Stimulated activated CD8-positive, alpha-beta memory T cell treated with anti-CD3 and anti-CD28 coated beads, Interleukin-7, amount 100 ng/mL, for 4 hours (primary cell): ENCODE data around the gene SCN1B.

Experiments used
- DNase-seq, 2 donors: peaks; one replicate each; pipeline ENCODE4 v3.0.0-alpha.2; 2020; ENCODE audit warnings: low read depth in 2 of 2

SCN1B gene

GRCh38 chr19:35053667-35054293 is 23.5 kb downstream of the SCN1B start:
- no peak for DNase-seq

- DNase-seq = no peak
These were observed 24.4 kb downstream of the SCN1B start for GRCh38 chr19:35054626-35055025.

- DNase-seq = no peak
These were observed 25.5 kb downstream of the SCN1B start for GRCh38 chr19:35055715-35056179.

- DNase-seq = no peak
These were observed 26.3 kb downstream of the SCN1B start for GRCh38 chr19:35056513-35057063.

GRCh38 chr19:35058370-35058769 is 28.1 kb downstream of the SCN1B start:
- no peak for DNase-seq

- DNase-seq = no peak
These were observed 28.9 kb downstream of the SCN1B start for GRCh38 chr19:35059006-35059798.

- no peak for DNase-seq
These were observed 29.5 kb downstream of the SCN1B start for GRCh38 chr19:35059799-35060091.

- no peak for DNase-seq
These were observed 30.0 kb downstream of the SCN1B start for GRCh38 chr19:35060160-35060855.

- no peak for DNase-seq
These were observed 31.5 kb downstream of the SCN1B start for GRCh38 chr19:35061583-35062373.

GRCh38 chr19:35062942-35063341 is 32.7 kb downstream of the SCN1B start:
- no peak for DNase-seq

- DNase-seq = no peak
These were observed 33.9 kb downstream of the SCN1B start for GRCh38 chr19:35063940-35064818.

- DNase-seq = no peak
These were observed 35.3 kb downstream of the SCN1B start for GRCh38 chr19:35065574-35065973.

GRCh38 chr19:35066121-35066520 is 35.9 kb downstream of the SCN1B start:
- no peak for DNase-seq

- DNase-seq = peak; percentile 74 to 76
These were observed 36.7 kb downstream of the SCN1B start for GRCh38 chr19:35066691-35067563.

- DNase-seq = no peak
These were observed 38.8 kb downstream of the SCN1B start for GRCh38 chr19:35068941-35069634.

GRCh38 chr19:35069696-35070095 is 39.4 kb downstream of the SCN1B start:
- DNase-seq = no peak

- DNase-seq = no peak
These were observed 40.2 kb downstream of the SCN1B start for GRCh38 chr19:35070471-35070870.

- DNase-seq = no peak
These were observed 43.2 kb downstream of the SCN1B start for GRCh38 chr19:35073516-35073915.

- DNase-seq = no peak
These were observed 43.7 kb downstream of the SCN1B start for GRCh38 chr19:35073941-35074340.
